Breast epithelium (tissue), 3 donors: Measurements from ENCODE around the gene AKR1C4.

Experiments
- CTCF ChIP-seq, 3 donors: fragments of 450-650 bp; IDR thresholded peaks; one replicate each; pipeline ENCODE4 v1.5.1; 2016 to 2017; ENCODE audit warnings: antibody characterized with exemption in 3 of 3, mild to moderate bottlenecking in 3 of 3, moderate library complexity in 3 of 3
- POLR2A ChIP-seq: fragments of 450-650 bp; IDR thresholded peaks from one replicate; pipeline ENCODE4 v1.6.1; 2016; ENCODE audit warnings: antibody characterized with exemption, mild to moderate bottlenecking, moderate library complexity

DNA sequence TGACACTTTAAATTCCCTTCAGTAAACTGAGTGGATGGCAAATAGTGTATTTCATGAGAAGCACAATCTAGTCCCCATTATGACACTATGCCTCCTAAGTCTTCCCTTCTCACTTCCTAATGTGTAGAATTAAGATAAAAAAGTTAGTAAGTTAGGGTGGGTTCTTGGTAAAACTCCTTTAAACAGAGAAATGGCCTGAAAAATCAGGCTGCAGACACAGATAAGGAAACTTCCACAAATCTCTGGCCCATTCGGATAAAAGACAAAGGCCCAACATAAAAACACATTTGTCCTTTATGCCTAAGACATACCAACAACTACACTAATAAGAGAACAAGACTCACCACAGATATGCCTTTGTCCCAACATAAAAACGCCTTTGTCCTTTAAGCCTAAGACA is 33.1 kb upstream of the AKR1C4 start:
- TF ChIP-seq CTCF (IDR thresholded peaks at IDR 0.05) (no peak), POLR2A (no peak)
